SK-N-SH (cell line): ENCODE data around the gene RRP1B.

ENCODE experiments used
- RFX5 ChIP-seq: IDR thresholded peaks from 2 replicates; pipeline ENCODE4 v1.6.1; 2012; ENCODE audit warnings: mild to moderate bottlenecking, improper control_type of control experiment, low read length
- TF ChIP-seq, protein P1 (sequence below): fragments of 200-600 bp; sonication (generic); IDR thresholded peaks from 2 replicates; pipeline ENCODE4 v1.6.1; 2017; ENCODE audit warnings: antibody characterized with exemption, mild to moderate bottlenecking, moderate library complexity
- TF ChIP-seq, protein P2 (sequence below): IDR thresholded peaks from 2 replicates; pipeline ENCODE4; 2012

- no peak for TF ChIP-seq RFX5
- TF ChIP-seq, protein P1, sequence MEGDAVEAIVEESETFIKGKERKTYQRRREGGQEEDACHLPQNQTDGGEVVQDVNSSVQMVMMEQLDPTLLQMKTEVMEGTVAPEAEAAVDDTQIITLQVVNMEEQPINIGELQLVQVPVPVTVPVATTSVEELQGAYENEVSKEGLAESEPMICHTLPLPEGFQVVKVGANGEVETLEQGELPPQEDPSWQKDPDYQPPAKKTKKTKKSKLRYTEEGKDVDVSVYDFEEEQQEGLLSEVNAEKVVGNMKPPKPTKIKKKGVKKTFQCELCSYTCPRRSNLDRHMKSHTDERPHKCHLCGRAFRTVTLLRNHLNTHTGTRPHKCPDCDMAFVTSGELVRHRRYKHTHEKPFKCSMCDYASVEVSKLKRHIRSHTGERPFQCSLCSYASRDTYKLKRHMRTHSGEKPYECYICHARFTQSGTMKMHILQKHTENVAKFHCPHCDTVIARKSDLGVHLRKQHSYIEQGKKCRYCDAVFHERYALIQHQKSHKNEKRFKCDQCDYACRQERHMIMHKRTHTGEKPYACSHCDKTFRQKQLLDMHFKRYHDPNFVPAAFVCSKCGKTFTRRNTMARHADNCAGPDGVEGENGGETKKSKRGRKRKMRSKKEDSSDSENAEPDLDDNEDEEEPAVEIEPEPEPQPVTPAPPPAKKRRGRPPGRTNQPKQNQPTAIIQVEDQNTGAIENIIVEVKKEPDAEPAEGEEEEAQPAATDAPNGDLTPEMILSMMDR, result no peak
- TF ChIP-seq, protein P2, sequence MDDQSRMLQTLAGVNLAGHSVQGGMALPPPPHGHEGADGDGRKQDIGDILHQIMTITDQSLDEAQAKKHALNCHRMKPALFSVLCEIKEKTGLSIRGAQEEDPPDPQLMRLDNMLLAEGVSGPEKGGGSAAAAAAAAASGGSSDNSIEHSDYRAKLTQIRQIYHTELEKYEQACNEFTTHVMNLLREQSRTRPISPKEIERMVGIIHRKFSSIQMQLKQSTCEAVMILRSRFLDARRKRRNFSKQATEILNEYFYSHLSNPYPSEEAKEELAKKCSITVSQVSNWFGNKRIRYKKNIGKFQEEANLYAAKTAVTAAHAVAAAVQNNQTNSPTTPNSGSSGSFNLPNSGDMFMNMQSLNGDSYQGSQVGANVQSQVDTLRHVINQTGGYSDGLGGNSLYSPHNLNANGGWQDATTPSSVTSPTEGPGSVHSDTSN, result no peak
These were observed 3.7 kb downstream of the RRP1B start for GRCh38 chr21:43663033-43663432.
